Right hindlimb (tissue), 1 donor: Measurements from ENCODE around the gene PAPSS1.
A peak's percentile ranks its signal among the peaks of the same experiment; 100 is the strongest.
"Not testable (repeated sequence)": the region's sequence is repeated elsewhere in the genome, so short reads cannot be mapped to it uniquely, and the experiment has no call there.

Experiments
- DNase-seq: peaks from one replicate; pipeline ENCODE4 v3.0.0-alpha.2; 2018

The PAPSS1 gene

DNA sequence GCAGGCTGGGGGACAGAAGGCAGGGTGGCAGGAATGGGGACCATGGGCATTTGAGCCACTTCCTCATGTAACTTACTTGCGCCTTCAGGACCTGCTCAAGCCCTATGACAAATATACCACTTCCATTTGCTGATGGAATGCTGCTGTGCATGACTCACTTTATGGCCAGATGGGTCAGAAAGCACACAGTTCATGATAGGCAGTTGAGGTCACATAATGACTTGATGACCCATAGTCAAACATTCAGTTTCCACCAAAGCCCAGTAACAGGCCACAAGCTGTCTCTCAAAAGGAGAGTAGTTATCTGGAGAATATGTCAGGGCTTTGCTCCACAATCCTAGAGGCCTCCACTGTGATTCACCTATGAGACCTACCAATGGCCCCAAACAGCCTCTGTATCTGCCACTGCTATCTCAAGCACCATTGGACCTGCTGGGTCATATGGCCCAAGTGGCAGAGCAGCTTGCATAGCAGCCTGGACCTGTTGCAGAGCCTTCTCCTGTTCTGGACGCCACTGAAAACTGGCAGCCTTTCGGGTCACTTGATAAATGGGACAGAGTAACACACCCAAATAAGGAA lies 5.3 kb upstream of the PAPSS1 start:
- no peak for DNase-seq

DNA sequence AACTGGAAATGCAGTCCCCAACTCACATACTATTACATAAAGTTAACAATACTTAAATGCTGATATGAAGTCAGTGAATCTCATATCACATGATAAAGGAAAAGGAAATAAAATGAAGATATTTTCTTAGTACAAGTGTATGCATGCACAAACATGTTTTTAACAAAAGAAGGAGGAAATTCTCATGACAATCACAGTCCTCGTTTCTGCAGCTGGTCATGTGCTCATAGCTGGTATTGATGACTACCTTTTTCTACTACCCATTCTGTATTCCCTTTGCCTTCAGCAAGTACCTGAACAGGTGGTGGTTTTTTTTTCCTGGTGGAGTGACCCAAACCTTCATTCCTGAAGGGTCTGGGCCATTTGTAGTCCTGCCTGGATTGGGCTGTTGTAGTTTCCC lies 3.3 kb upstream of the PAPSS1 start:
- not testable (repeated sequence) for DNase-seq

DNA sequence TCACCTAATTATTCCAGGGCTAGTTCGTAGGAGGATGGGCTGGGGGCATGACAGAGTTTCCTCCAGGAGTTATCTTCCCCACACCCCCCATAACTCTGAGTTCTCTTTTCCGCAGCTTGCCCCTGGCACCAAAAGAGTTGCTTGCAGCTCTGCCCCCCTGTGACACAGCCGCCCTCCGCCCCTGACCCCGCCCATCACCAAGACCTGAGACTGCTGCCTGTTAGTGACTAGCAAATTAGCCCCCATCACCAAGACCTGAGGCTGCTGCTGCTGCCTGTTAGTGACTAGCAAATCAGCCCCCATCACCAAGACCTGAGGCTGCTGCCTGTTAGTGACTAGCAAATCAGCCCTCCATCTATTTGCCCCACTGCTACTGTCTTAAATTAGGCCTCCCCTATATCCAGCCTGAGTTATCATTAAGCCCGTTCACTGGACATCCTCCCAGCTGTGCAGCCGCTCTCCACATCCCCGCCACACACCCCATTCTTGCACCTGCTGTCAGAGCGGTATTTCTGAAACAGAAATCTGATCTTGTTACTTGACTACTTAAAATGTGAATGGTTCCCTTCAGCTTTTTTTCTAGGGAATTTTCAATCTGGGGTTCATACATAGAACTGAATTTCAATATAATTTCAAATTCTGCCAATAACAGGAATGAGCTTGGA lies 1.5 kb upstream of the PAPSS1 start:
- peak; percentile 42 for DNase-seq

DNA sequence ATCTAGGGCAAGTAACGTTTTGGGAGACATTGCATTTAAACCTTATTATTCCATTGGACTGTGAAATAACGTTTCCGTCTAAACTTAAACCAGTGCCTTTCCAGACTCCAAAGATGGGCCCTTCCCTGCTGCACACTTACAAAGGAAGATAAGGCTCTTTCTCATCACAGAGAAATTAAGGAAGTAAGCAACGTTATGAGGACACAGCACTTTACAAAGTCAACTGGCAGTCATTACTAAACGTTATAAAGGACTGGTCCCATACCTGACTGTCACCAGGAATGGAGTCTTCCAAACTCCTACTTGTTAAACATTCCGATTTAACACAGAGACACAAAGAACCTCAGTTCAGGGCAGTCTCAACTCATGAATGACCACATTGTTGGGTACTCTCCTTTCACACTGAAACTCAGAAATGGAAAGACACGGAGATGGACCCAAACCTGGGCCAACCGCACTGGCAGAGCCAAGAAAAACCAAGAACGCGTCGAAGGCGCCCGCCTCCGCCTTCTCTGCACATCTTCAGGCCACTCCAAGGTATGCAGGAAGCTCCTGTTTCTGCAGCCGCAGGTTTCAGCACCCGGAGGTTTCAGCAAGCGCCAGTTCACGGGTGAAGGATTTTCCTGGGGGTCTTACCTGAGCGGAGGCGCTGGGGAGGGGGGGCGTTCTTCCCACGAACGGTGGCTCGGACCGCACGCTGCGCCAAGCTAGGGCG lies 670 bp downstream of the PAPSS1 start:
- DNase-seq = peak; percentile 73

DNA sequence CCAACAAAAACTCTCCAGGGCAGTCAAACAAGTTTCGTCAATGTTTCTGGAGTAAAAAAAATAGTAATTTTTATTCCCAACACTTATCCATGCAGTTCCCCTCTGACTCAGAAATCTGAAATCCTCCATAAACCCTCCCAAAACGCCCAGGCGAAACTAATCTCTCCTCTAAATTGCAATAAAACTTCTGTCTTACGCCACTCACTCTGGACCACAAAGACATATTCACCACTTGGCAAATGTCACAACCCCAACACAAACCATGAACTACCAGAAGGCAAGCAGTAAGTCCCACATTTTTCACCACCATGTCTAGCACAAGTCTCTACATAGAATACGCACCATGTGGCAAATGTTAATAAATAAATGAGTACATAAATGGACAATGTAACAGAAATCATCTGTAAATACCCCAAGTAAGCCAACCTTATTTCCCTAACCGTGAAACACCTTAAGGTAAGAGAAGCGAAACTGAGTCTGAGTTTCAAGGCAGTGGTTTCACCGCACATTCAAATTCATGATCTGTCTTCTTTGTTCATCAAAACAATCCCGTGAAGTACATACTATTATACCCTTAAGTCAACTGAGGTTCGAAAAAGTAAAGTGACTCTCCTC lies 1.6 kb downstream of the PAPSS1 start:
- no peak for DNase-seq

DNA sequence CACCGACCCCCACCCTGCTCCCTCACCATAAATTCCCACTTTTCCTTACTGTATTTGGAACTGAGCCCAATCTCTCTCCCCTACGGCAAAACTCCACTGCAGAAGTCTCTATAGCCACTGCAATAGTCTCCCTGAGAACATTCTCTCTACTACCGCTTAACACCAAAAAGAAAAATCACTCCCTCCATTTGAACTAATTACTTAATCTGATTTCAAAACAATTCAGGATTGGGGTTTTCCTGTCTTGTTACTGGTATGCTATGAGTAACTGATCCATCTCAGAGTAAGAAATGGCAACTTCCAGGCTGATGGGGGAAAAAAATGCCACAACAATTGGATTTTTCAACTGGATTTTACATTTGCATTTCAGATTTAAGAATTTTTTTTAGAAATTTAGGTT lies 5.8 kb downstream of the PAPSS1 start:
- DNase-seq = no peak

DNA sequence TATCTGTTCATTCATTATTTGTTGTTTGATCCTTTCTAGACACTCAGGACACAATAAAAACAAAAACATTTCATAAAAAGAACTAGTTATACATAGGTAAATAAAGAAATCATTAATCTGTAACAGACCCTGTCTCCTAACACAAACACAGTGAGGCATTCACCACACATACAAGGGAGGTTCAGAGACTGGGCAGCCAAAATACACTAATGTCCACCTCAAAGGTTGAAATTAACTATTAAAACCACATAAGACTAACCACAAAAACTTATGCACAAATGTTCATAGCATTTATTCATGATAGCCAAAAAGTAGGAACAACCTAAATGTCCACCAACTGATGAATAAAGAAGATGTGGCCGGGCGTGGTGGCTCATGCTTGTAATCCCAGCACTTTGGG lies 7.8 kb downstream of the PAPSS1 start:
- no peak for DNase-seq

DNA sequence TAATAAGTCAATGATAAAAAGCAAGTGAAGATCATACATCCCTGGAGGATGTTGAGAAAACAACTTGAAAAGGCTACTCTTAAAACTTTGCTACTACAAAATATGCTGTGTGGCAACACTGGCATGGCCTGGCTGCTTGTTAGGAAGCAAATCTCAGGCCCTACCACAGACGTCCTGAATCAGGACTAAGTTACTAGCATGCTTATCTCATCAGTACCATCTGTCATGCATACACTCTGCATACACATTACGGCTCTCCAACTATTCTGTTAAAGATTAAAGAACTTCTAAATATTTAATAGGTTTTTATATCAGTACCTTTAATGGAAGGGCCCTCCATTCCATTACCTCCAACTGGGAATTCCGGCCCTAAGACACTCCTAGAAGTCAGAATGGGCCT lies 8.2 kb downstream of the PAPSS1 start:
- no peak for DNase-seq

DNA sequence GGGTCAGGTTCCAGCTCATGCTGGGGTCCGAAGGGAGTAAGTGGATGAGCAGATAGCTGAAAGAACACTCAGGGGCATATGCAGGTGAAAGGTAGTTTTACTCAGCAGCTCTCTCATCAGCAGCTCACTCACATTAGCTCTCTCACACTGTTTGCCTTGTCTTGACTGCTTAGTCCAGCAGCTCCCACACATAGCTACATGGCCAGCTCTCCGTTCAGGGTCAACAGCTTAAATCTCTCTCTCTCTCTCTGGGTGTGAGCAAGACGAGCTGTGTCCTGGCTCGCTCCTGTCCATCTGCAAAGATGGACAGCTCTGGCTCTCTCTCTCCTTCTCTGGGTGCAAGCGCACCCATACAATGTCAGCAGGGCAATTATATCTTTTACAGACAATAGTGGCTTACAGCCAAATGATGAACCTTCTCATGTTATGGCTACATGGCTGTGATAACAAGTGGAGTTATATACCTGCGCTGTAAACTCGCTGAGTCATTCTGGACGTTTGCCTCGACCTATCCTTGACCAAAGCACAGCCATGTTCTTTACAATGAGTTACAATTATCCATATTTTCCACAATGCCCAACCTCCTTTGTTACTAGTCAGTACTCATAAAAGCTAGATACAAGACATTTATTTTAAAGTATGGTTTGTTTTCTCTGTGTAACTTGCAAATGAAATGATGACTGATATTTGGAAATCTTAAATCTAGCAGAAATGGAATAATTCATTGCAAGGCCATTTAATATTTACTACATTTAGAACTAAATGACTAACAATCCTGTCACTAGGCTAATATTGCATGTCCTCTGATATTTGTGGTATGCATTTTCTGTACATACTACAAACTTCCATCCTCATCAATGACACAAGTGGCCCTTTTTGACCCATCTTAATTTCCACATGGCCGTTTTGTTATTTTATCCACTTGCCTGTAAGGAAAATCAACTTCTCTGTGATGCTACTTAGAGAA lies 9.3 kb downstream of the PAPSS1 start:
- no peak for DNase-seq

DNA sequence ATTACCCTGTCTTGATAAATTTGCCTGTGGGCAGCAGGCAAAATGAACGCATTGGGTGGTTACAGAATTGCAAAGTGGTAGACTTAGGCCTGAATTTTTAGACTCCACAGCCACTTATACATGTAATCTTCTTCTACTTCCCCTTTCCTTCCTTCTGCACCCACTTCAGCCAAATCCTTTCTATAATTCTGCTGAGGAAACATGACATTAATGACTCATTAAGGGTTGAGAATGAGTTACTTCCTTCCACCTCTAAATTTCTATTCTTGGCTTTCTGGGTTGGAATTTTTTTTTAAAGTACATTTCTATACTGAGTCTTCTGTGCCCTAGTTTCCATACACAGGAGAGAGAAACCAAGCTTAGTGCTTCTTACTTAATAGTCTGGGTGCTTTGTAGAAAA lies 10.1 kb downstream of the PAPSS1 start:
- no peak for DNase-seq

DNA sequence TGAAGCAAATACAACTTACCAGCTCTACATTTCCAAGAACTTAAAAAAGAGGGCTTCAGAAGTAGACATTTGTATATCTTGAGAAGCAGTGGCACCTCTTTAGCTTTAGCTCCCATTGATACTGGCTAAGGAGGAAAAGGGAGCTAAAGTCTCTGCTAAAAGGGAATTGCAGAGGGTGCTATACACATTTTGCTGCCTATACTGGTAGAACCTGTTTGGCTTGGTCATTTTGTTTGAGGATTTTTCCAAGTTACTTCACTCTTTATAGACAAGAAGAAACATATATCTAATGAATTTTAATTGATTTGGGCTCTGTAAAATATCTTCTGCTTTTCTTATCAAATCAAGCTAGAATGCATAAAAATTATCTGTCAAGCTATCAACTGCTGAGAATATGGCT lies 11.8 kb downstream of the PAPSS1 start:
- no peak for DNase-seq

DNA sequence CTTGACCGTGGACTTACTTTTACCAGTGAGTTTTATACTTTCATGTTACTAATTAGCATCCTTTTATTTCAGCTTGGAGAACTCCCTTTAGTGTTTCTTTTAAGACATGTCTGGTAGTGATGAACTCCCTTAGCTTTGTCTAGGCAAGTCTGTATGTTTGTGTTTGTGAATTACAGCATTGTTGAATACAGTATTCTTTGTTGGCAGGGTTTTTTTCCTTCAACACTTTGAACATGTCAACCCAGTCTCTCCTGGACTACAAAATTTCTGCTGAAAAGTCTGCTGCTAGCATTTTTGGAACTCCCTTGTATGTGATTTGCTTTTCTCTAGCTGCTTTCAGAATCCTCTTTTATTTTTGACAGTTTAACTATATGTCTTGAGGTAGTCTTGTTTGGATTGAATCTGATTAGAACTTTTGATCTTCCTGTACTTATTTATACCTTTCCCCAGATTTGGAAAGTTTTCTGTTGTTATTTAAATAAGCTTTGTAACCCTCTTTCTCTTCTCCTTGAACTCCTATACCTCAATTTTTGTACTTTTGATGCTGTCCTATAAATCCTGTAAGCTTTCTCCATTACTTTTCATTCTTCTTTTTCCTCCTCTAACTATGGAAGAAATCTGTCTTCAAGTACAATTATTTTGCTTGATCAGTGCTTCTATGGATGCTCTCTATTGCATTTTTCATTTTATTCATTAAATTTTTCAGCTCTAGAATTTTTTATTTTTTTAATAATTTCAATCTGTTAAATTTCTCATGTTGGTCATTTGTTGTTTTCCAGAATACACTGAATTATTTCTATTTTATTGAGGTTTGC lies 14.1 kb downstream of the PAPSS1 start:
- DNase-seq = no peak

DNA sequence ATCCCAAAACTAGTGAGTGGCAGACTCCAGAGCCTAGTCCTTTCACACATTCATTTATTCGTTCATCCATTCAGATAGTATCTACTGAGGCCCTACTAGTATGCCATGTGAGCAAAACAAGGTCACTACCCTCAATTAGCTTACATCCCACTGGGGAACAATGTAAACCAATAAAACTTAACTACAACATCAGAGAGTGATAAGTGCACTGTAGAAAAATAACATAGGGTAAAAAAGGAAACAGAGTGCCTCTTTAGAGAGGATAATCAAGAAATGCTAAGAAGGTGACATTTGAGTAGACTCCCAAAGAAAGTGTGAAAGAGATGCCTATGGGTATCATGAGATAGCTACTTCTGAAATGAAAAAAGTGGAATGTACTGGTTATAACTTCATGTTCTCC lies 18.5 kb downstream of the PAPSS1 start:
- DNase-seq = no peak

DNA sequence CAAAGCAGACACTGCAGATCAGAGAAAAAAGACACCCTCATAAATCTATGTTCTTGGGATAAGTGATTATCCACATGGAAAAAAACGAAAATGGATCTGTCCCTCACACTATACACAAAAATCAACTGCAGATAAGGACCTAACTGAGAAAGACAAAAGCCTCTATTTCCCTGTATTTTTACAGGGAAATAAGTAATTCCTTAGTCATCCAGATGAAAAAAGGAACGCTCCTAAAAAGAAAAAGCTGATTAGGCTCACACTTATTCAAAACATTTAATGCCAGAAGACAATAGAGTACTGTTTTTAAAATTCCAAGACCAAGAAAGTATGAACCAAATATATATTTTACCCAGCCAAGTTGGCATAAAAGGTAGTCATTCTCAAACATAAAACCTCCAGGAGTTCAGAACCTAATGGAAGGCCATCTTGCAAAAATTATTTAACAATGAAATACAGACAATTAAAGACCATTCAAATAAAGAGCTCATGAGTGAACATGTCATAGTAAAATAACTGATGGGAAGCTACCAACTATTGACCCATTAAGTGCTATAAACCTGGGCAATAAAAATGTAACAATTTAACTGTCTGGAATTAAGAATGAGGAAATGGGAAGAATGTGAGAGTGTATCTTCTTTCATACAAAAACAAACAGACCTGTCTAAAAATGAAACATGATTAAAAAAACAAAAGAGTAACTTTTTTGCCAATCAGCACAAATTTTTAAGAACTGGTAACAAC lies 20.4 kb downstream of the PAPSS1 start:
- DNase-seq = no peak

DNA sequence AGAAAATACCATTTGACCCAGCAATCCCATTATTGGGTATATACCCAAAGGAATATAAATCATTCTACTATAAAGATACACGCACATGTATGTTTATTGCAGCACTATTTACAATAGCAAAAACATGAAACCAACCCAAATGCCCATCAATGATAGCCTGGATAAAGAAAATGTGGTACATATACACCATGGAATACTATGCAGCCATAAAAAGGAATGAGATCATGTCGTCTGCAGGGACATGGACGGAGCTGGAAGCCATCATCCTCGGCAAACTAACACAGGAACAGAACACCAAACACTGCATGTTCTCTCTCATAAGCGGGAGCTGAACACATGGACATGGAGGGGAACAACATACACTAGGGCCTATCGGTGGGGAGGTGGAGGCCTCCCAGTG lies 23.8 kb downstream of the PAPSS1 start:
- not testable (repeated sequence) for DNase-seq

DNA sequence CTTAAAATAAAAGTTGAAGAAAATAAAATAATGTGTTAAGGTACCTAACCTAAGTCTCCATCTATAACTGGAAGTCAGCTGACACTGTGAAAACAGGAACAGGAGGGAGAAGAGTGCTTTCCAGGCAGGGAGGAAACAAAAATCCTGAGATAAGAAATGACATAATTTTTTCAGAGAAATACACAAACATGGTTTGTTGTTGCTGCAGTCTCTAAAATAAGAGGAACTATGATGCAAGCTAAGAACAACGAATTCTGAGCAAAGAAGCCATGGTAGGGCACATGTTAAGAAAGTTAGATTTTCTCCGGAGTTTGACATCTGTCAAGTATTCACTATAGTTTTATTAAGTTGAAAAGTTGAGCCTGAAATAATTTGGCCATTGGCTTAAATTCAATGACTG lies 26.9 kb downstream of the PAPSS1 start:
- no peak for DNase-seq

DNA sequence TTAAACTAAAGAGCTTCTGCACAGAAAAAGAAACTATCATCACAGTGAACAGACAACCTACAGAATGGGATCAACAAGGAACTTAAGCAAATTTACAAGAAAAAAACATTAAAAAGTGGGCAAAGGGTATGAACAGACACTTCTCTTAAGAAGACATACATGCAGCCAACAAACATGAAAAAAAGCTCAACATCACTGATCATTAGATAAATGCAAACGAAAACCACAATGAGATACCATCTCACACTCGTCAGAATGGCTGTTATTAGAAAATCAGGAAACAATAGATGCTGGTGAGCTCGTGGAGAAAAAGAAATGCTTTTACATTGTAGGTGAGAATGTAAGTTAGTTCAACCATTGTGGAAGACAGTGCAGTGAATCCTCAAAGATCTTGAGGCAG lies 27.8 kb downstream of the PAPSS1 start:
- no peak for DNase-seq

DNA sequence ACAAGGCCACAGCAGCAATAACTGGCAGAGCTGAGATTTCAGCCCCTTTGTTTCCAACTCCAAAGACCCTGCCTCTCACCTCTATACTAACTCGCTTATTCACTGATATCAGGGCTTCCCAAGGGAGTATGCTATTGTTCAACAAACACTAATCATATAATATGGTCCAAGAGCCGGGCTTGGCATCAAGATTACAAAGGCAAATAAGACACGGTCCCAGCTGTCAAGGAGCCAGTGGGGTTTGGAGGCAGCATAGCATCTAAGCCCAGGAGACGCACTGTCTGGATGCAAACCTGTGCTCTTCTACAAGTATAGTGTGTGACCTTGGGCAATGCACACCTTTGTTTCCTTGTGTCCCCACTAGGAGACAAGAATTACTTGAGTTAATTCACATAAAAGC lies 28.7 kb downstream of the PAPSS1 start:
- DNase-seq = no peak

DNA sequence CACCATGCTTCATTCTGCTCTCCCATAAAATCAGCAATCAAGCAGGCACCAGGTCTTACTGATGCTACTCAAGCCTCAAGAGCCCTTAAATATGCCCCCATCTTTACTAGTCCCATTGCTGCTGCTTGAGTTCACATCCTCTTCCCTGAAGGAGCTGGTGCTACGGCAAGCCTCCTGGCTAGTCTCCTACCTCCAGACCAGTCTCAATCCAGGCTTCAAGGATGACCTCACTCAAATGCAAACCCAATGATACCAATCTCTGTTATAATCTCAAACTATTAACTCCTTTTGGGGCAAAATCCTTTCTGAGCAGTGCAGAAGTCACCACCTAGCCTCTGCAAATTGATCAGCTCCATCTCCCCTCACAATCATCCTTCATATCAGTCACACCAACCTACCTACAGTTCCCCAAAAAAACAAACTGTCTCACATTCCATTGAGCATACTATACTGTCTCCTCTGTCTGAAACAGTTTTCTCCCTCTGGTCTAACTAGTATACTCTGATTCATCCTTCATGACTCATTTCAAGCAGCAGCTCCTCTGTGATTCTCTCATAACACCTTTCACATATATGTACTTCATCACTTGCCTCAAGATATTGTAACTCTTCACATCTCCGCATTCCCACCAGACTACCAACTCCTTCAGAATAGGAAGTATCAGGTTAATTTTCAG lies 30.0 kb downstream of the PAPSS1 start:
- DNase-seq = no peak

DNA sequence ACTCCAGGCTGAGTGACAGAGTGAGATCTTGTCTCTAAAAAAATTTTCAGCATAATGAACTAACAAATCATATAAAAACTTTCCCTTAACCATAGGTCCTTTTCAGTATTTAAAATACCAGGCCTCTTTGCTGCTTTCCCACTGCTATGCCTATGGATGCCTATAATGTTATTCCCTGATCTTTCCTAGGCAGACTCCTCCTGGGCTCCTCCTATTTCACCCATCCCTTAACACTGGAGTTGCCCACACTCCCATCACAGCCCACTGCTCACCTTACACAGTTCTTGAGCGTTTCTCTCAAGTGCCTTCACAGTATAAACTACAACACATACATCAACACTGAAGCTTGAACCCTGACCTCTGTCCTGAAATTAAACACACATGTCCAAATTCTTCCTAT lies 31.6 kb downstream of the PAPSS1 start:
- no peak for DNase-seq

DNA sequence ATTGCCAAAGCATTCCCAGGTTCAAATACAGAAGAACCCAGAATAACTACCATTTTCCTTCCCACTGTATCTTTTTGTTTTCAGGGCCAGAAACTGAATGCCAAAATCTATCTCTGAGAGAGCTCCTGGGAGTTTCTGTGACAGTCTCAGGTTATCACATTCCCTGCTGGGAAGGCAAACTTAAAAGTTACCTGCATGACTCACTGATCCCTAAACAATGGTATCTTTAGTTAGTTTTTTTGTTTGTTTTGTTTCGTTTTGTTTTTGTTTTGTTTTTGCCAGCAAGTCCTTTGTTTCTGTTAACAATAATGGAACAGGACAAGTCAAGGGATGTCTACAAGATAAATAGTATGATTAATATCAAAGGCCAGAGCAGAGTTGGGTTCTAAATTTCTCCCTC lies 34.3 kb downstream of the PAPSS1 start:
- no peak for DNase-seq
